Activated naive CD8-positive, alpha-beta T cell treated with anti-CD3 and anti-CD28 coated beads for 36 hours (primary cell): ENCODE results near the gene PHTF1. TPM values are rescaled to one million over a fixed set of nuclear protein-coding genes. Genes with fewer than 3 reads are reported as not detected.
A peak's percentile ranks its signal among the peaks of the same experiment; 100 is the strongest.
"Not testable (repeated sequence)": the region's sequence is repeated elsewhere in the genome, so short reads cannot be mapped to it uniquely, and the experiment has no call there.

Experiments
- DNase-seq: peaks from one replicate; pipeline ENCODE4 v3.0.0; 2021
- H3K27ac Mint-ChIP-seq: one replicate; pipeline ENCODE4 v1.8.0; 2022; ENCODE audit warnings: mild to moderate bottlenecking, moderate library complexity, mixed read lengths
- H3K27me3 Mint-ChIP-seq: one replicate; pipeline ENCODE4 v1.8.0; 2022; ENCODE audit warnings: mild to moderate bottlenecking, mixed read lengths
- H3K36me3 Mint-ChIP-seq: one replicate; pipeline ENCODE4 v1.8.0; 2021; ENCODE audit warnings: mild to moderate bottlenecking, mixed read lengths
- H3K4me1 Mint-ChIP-seq: one replicate; pipeline ENCODE4 v1.8.0; 2021; ENCODE audit warnings: mixed read lengths
- H3K4me3 Mint-ChIP-seq: one replicate; pipeline ENCODE4 v1.8.0; 2022; ENCODE audit warnings: mild to moderate bottlenecking, moderate library complexity, mixed read lengths
- H3K9me3 Mint-ChIP-seq: one replicate; pipeline ENCODE4 v1.8.0; 2022; ENCODE audit warnings: mixed read lengths
- total RNA-seq, 2 experiments: library from RNA; stranded (reverse); gene quantifications; one replicate each; pipeline ENCODE4 v1.2.3, GENCODE V29; 2021

PHTF1 gene
- total RNA-seq, 2 experiments from 2014 or later, result 14.5 to 17.2 TPM

DNA sequence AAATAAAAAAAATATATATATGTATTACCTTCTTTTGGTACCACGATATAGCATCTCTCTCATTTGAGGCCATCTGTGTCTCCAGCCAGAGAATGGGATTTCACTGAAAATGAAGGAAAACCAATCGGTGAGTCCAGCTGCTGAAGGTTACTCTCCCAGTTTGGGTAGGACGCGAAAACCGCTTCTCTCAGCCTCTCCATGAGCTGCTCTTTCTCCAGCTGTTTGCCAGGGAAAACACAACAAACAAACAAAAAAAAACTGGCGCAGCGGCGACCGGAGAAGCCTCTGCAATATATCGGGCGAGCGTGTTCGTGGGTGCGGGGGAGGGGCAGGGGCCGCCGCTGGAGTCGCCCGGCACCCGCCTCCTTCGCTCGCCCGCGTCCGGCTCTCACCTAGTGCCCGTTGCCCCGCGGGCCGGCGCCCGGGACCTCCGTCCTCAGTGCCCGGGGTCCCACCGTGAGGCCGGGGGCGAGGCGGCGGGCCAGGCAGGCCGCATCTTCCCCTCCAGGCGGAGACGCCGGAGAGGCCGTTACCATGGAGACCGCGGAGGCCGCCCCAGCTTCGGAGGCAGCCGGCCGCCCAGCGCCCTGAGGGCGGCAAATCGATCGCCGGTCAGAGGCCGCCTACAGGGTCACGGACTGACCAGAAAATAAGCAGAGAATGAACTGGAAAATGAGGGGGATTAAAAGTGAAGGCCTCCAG is 504 bp downstream of the PHTF1 start:
- no peaks in the 10 kb centered on the region for H3K27me3 Mint-ChIP-seq
- H3K36me3 Mint-ChIP-seq, result peaks cover 23% of the 10 kb centered on the region
- H3K27ac Mint-ChIP-seq, result peak overlapping the region; percentile 96
- peaks cover 19% of the 10 kb centered on the region for H3K4me1 Mint-ChIP-seq
- peak; percentile 72 for DNase-seq
- peak overlapping the region; percentile 91 for H3K4me3 Mint-ChIP-seq
- no peaks in the 10 kb centered on the region for H3K9me3 Mint-ChIP-seq

DNA sequence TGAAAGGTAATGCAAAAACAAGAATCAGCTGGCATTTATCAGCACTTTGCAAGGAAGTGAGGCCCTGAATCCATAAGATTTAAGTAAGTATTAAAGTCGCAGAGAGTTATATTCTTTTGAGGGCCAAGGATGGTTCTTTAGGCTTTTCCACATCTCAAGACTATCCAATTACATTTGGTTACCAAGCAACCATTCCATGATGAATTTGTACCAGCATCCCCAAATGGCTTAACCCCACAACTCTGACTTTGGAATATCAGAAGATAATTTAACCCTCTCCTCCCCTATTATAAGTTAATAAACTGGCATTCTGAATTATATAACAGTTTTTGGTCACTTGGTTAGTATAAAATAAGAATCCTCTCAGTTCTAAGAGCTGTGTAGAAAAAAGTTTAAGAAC is 2.8 kb downstream of the PHTF1 start:
- Mint-ChIP-seq H3K27me3 (no peaks in the 10 kb centered on the region), H3K9me3 (no peaks in the 10 kb centered on the region), H3K36me3 (peaks cover 26% of the 10 kb centered on the region), H3K27ac (no peak overlapping the region), H3K4me1 (peaks cover 23% of the 10 kb centered on the region), H3K4me3 (no peak overlapping the region)
- no peak for DNase-seq

DNA sequence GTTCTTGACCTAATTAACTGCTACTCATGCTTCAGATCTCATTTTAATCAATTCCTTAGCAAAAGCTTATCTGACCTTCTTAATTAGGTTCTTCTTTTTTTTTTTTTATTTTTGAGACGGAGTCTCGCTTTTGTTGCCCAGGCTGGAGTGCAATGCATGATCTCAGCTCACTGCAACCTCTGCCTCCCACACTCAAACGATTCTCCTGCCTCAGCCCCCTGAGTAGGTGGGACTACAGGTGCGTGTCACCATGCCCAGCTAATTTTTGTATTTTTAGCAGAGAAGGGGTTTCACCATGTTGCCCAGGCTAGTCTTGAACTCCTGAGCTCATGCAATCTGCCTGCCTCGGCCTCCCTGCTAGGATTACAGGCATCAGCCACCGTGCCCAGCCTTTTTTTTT is 6.0 kb downstream of the PHTF1 start:
- H3K27me3 Mint-ChIP-seq, DNase-seq, H3K27ac Mint-ChIP-seq, H3K9me3 Mint-ChIP-seq, H3K4me3 Mint-ChIP-seq: not testable (repeated sequence)
- Mint-ChIP-seq H3K36me3 (peaks cover 29% of the 10 kb centered on the region), H3K4me1 (peaks cover 11% of the 10 kb centered on the region)

DNA sequence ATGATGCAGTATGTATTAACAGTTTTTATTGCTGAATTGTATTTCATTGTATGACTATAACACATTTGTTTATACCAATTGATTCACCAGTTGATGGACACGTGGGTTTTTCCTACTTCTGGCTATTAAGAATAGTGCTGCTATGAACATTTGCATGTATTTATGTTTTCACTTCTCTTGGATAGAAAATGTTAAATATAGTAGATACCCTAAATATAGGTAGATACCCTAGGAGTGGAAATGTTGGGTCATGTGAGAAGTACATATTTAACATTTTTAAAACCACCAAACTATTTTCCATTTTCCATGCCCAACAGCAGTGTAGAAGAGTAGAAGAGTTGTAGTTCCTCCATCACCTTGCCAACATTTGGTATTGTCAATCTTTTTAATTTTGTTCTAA is 7.8 kb downstream of the PHTF1 start:
- Mint-ChIP-seq H3K36me3 (peaks cover 24% of the 10 kb centered on the region), H3K4me1 (peaks cover 5% of the 10 kb centered on the region), H3K4me3 (no peak overlapping the region)

DNA sequence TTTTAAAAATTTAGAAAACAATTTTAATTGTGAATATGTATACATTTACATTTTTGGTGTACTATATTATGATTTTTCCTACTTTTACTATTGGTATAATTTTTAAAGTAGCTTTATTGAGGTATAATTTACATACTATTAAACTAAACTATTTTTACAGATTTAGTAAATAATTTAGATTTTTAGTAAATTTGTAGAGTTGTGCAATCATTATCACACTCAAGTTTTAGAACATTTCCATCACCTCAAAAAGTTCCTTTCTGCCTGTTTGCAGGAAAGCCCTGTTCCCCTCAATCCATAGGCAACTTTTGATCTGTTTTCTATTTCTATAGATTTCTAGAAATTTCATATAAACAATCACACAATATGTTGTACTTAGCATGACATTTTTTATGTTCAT is 8.2 kb downstream of the PHTF1 start:
- H3K4me3 Mint-ChIP-seq, result no peak overlapping the region
- DNase-seq, result no peak
- no peak overlapping the region for H3K27ac Mint-ChIP-seq
- no peaks in the 10 kb centered on the region for H3K9me3 Mint-ChIP-seq
- H3K4me1 Mint-ChIP-seq, result peaks cover 5% of the 10 kb centered on the region
- H3K36me3 Mint-ChIP-seq, result peaks cover 20% of the 10 kb centered on the region
- no peaks in the 10 kb centered on the region for H3K27me3 Mint-ChIP-seq

More for the DNA sequence above, 7.8 kb downstream of the PHTF1 start:
- H3K27ac Mint-ChIP-seq, result no peak overlapping the region
- H3K27me3 Mint-ChIP-seq, result no peaks in the 10 kb centered on the region
- no peaks in the 10 kb centered on the region for H3K9me3 Mint-ChIP-seq
- no peak for DNase-seq

DNA sequence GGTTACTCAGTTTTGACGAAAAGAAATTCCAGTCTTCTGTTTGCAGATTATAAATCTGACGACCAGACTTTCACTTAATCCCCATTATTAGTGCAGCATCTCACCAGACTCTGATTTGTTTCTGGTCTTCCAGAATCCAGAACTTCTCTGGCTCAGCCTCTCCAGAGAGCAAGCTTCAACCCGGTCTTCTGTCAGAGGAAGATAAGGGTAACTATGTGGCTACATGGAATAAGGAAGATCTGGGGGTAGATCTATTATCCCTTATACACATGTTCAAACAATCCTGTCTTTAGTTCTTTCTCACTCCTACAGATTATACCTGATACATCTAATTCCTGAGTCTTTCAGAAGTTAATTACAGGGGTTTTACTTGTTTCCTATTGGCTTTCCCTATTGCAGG is 9.9 kb downstream of the PHTF1 start:
- DNase-seq, result no peak
- peaks cover 14% of the 10 kb centered on the region for H3K36me3 Mint-ChIP-seq
- no peak overlapping the region for H3K4me3 Mint-ChIP-seq
- H3K27ac Mint-ChIP-seq, result no peak overlapping the region
- no peaks in the 10 kb centered on the region for H3K27me3 Mint-ChIP-seq
- H3K9me3 Mint-ChIP-seq, result no peaks in the 10 kb centered on the region
- peaks cover 5% of the 10 kb centered on the region for H3K4me1 Mint-ChIP-seq

DNA sequence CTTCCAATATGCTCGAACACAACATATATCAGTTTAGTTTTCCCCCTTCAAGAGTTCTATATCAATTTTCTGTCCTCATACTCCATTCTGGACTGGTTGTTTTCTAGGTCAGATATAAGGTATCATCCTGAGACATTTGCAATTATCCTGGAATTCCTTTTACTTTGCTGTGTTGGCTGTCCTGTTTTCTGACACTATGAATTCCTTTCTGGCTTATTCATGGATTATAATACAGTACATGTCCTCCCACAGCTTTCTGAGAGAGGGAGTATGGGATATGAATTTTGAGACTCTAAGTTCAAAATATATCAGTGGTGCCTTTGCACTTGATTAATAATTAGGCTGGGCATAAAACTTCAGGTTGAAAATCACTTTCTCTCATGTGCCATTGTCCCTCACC is 11.9 kb downstream of the PHTF1 start:
- Mint-ChIP-seq H3K27me3 (no peaks in the 10 kb centered on the region), H3K4me1 (peaks cover 9% of the 10 kb centered on the region), H3K27ac (no peak overlapping the region), H3K36me3 (peaks cover 11% of the 10 kb centered on the region), H3K9me3 (no peaks in the 10 kb centered on the region), H3K4me3 (no peak overlapping the region)
- DNase-seq, result no peak

DNA sequence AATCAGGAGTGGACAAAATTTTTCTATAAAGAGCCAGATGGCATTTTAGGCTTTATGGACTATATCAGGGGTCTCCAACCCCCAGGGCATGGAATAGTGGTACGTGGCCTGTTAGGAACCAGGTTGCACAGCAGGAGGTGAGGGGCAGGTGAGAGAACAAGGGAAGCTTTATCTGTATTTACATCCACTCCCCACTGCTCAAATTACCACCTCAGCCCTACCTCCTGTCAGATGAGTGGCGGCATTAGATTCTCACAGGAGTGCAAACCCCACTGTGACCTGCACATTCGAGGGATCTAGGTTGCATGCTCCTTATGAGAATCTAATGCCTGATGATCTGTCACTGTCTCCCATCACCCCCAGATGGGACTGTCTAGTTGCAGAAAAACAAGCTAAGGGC is 13.9 kb downstream of the PHTF1 start:
- Mint-ChIP-seq H3K27me3 (no peaks in the 10 kb centered on the region), H3K4me1 (peaks cover 4% of the 10 kb centered on the region), H3K4me3 (no peak overlapping the region), H3K27ac (no peak overlapping the region), H3K9me3 (no peaks in the 10 kb centered on the region), H3K36me3 (peaks cover 17% of the 10 kb centered on the region)
- DNase-seq, result no peak

DNA sequence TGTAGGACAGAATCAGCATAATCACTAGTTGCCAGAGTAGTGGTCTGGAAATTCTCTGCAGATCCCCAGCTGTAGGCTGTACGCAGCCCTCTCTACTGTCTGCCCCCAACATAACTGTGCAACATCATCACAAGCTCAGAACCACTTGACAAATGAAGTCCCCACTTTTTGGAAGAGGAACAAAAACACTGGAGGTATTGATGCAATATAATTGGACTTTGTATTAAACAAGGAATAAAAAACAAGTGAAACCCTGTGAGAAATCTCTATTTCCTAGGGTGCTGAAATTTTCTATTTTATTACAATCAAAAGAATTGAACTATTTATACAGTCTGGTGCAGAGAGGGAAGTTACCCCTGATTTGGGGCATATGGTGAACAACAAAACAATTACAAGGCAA is 15.2 kb downstream of the PHTF1 start:
- no peak overlapping the region for H3K4me3 Mint-ChIP-seq
- no peak for DNase-seq
- H3K4me1 Mint-ChIP-seq, result peaks cover 4% of the 10 kb centered on the region
- no peaks in the 10 kb centered on the region for H3K9me3 Mint-ChIP-seq
- H3K27me3 Mint-ChIP-seq, result no peaks in the 10 kb centered on the region
- no peak overlapping the region for H3K27ac Mint-ChIP-seq
- peaks cover 13% of the 10 kb centered on the region for H3K36me3 Mint-ChIP-seq

DNA sequence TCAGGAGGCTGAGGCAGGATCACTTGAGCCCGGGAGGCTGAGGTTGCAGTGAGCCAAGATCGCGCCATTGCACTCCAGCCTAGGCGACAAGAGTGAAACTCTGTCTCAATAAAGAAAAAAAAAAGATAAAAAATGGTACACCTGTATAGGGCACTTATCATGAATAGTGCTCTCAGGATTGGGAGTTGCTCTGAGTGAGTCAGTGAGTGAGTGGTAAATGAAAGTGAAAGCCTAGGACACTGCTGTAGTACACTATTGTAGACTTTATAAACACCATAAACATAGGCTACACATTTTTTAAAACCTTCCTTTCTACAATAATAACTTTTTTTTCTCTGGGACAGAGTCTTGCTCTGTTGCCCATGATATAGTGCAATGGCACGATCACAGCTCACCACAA is 16.8 kb downstream of the PHTF1 start:
- Mint-ChIP-seq H3K36me3 (peaks cover 15% of the 10 kb centered on the region), H3K4me1 (peaks cover 4% of the 10 kb centered on the region), H3K9me3 (no peaks in the 10 kb centered on the region), H3K4me3 (no peak overlapping the region), H3K27me3 (no peaks in the 10 kb centered on the region), H3K27ac (no peak overlapping the region)
- no peak for DNase-seq

DNA sequence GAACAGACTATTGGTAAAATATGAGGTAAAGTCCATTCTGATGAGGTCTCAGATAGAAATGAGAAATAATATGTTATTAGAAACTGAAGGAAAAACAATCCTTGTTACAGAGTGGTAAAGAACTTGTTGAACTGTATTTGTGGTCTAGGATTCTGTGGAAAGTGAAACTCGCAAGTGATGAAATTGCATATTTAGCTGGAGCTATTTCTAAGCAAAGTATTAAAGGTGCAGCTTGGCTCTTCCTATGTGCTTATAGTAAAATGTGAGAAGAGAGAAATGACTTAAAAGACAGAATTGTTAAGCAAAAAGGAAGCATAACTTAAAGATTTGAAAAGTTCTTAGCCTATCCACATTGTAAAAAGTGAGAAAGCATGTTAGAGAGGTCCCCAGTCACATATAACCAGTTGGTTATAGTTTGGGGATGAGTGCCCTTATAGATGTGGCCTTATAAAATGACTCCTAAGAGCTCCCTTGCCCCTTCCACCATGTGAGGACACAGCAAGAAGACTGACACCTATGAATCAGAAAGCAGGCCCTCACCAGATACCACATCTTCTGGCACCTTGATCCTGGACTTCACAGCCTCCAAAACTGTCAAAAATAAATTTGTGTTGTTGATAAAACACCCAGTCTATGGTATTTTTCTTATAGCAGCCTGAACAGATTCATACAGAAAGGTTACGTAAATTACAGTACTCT is 24.8 kb downstream of the PHTF1 start:
- H3K27ac Mint-ChIP-seq, result no peak overlapping the region
- H3K4me3 Mint-ChIP-seq, result no peak overlapping the region
- H3K36me3 Mint-ChIP-seq, result peaks cover 18% of the 10 kb centered on the region
- H3K9me3 Mint-ChIP-seq, result no peaks in the 10 kb centered on the region
- H3K4me1 Mint-ChIP-seq, result peaks cover 9% of the 10 kb centered on the region
- DNase-seq, result no peak
- no peaks in the 10 kb centered on the region for H3K27me3 Mint-ChIP-seq

DNA sequence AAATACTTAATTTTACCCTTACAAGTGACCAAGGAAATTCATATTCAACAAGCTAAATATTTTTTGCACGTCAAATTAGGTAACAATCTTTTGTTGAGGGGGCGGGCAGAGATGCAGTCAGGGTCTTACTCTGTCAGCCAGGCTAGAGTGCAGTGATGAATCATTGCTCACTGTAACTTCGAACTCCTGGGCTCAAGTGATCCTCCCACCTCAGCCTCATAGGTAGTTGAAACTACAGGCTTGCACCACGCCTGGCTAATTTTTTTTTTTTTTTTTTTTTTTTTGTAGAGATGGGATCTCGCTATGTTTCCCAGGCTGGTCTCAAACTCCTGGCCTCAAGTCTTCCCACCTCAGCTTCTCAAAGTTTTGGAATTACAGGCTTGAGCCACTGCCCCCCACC is 26.5 kb downstream of the PHTF1 start:
- H3K9me3 Mint-ChIP-seq, result no peaks in the 10 kb centered on the region
- peaks cover 25% of the 10 kb centered on the region for H3K36me3 Mint-ChIP-seq
- DNase-seq, result peak; percentile 15
- H3K27ac Mint-ChIP-seq, result no peak overlapping the region
- no peak overlapping the region for H3K4me3 Mint-ChIP-seq
- H3K27me3 Mint-ChIP-seq, result no peaks in the 10 kb centered on the region
- peaks cover 9% of the 10 kb centered on the region for H3K4me1 Mint-ChIP-seq

DNA sequence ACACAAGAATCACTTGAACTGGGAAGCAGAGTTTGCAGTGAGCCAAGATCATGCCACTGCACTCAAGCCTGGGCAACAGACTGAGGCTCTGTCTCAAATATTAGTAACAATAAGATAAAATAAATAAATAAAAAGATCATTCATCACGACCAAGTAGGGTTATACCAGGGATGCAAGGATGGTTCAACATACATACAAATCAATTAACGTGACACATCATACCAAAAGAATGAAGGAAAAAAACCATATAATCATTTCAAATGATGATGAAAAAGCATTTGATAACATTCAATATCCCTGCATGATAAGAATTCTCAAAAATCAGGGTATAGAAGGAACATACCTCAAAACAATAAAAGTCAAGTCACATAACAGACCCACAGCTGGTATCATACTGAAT is 38.3 kb downstream of the PHTF1 start:
- Mint-ChIP-seq H3K4me1 (no peaks in the 10 kb centered on the region), H3K4me3 (no peak overlapping the region), H3K27ac (no peak overlapping the region), H3K36me3 (peaks cover 62% of the 10 kb centered on the region), H3K27me3 (no peaks in the 10 kb centered on the region), H3K9me3 (peaks cover 20% of the 10 kb centered on the region)
- DNase-seq, result no peak

DNA sequence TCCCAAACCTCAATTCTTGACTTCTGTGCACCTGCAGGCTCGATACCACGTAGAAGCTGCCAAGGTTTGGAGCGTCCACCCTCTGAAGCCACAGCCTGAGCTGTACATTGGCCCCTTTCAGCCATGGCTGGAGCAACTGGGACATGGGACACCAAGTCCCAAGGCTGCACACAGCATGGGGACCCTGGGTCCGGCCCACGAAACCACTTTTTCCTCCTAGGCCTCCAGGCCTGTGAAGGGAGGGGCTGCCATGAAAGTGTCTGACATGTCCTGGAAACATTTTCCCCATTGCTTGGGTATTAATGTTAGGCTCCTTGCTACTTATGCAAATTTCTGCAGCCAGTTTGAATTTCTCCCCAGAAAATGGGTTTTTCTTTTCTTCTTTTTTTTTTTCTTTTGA is 40.7 kb downstream of the PHTF1 start:
- Mint-ChIP-seq H3K36me3 (peaks cover 59% of the 10 kb centered on the region), H3K9me3 (peaks cover 20% of the 10 kb centered on the region)
- H3K27me3 Mint-ChIP-seq, H3K27ac Mint-ChIP-seq, DNase-seq, H3K4me3 Mint-ChIP-seq, H3K4me1 Mint-ChIP-seq: not testable (repeated sequence)

DNA sequence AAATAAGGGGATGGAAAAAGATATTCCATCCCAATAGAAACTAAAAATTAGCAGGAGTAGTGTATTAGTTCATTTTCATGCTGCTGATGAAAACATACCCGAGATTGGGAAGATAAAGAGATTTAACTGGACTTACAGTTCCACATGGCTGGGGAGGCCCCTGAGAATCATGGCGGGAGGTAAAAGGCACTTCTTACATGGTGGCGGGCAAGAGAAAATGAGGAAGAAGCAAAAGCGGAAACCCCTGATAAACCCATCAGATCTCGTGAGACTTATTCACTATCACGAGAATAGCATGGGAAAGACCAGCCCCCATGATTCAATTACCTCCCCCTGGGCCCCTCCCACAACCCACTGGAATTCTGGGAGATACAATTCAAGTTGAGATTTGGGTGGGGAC is 41.8 kb downstream of the PHTF1 start:
- not testable (repeated sequence) for H3K27ac Mint-ChIP-seq, DNase-seq, H3K4me3 Mint-ChIP-seq, H3K27me3 Mint-ChIP-seq, H3K4me1 Mint-ChIP-seq
- H3K36me3 Mint-ChIP-seq, result peaks cover 60% of the 10 kb centered on the region
- peaks cover 20% of the 10 kb centered on the region for H3K9me3 Mint-ChIP-seq
